Osteoblast (primary cell): ENCODE results near the gene DNAI4. TPM values are rescaled to one million over a fixed set of nuclear protein-coding genes. Genes with fewer than 3 reads are reported as not detected.
A peak's percentile ranks its signal among the peaks of the same experiment; 100 is the strongest.

Source experiments
- DNase-seq: peaks from one replicate; pipeline ENCODE4 v3.0.0; 2011; ENCODE audit warnings: low spot score, mixed read lengths; ENCODE audit not compliant: insufficient read length; ENCODE audit errors: missing footprints
- H2AFZ ChIP-seq: 2 replicates; pipeline ENCODE4 v1.6.0; 2011; ENCODE audit warnings: mild to moderate bottlenecking, low read length
- H3K27ac ChIP-seq: 2 replicates; pipeline ENCODE4 v1.5.1; 2011; ENCODE audit warnings: mild to moderate bottlenecking, low read depth, low read length, moderate library complexity
- H3K27me3 ChIP-seq: 2 replicates; pipeline ENCODE4 v1.6.0; 2012; ENCODE audit warnings: mild to moderate bottlenecking, control low read depth, inconsistent platforms, low read length, moderate library complexity; ENCODE audit not compliant: insufficient read depth
- H3K36me3 ChIP-seq: 2 replicates; pipeline ENCODE4 v1.5.1; 2011; ENCODE audit warnings: mild to moderate bottlenecking, low read length, control low read depth, moderate library complexity; ENCODE audit not compliant: insufficient read depth
- H3K4me1 ChIP-seq: 2 replicates; pipeline ENCODE4 v1.5.1; 2011; ENCODE audit warnings: mild to moderate bottlenecking, low read length, control low read depth, moderate library complexity; ENCODE audit not compliant: insufficient read depth
- H3K4me2 ChIP-seq: 2 replicates; pipeline ENCODE4 v1.6.0; 2011; ENCODE audit warnings: mild to moderate bottlenecking, low read length; ENCODE audit not compliant: insufficient read depth
- H3K4me3 ChIP-seq: fragments of 200-600 bp; sonication (generic); 3 replicates; pipeline ENCODE4 v1.5.1; 2012; ENCODE audit warnings: mild to moderate bottlenecking, low read length, inconsistent platforms; ENCODE audit not compliant: insufficient read depth
- H3K79me2 ChIP-seq: 2 replicates; pipeline ENCODE4 v1.6.0; 2012; ENCODE audit warnings: mild to moderate bottlenecking, low read length, control low read depth, inconsistent platforms; ENCODE audit not compliant: insufficient read depth
- H3K9me3 ChIP-seq: 2 replicates; pipeline ENCODE4 v1.5.1; 2011; ENCODE audit warnings: low read depth, low read length, control low read depth
- H4K20me1 ChIP-seq: 2 replicates; pipeline ENCODE4 v1.6.0; 2012; ENCODE audit warnings: mild to moderate bottlenecking, low read length, control low read depth; ENCODE audit not compliant: insufficient read depth
- CTCF ChIP-seq: IDR thresholded peaks from 2 replicates; pipeline ENCODE4 v1.5.1; 2011; ENCODE audit warnings: mild to moderate bottlenecking, low read depth, low read length, moderate library complexity; ENCODE audit errors: extremely low read depth
- total RNA-seq: library from RNA; depleted of rRNA; stranded (reverse); fragments of >200 nt; gene quantifications from 2 replicates; pipeline ENCODE4 v1.2.3, GENCODE V29; 2012

The DNAI4 gene
- total RNA-seq, 1 donor: 12.7 TPM

GRCh38 chr1:66931590-66931989 lies 6.9 kb upstream of the DNAI4 start:
- H3K27me3 ChIP-seq: no peaks in the 10 kb centered on the region
- no peak overlapping the region for H2AFZ ChIP-seq
- peaks cover 11% of the 10 kb centered on the region for H4K20me1 ChIP-seq
- peak overlapping the region; percentile 90 for H3K27ac ChIP-seq
- TF ChIP-seq CTCF: no peak
- H3K79me2 ChIP-seq: peaks cover 87% of the 10 kb centered on the region
- H3K9me3 ChIP-seq: no peaks in the 10 kb centered on the region
- DNase-seq: peak; percentile 5
- peak overlapping the region; percentile 89 for H3K4me2 ChIP-seq
- peaks cover under 1% of the 10 kb centered on the region for H3K36me3 ChIP-seq
- peaks cover 47% of the 10 kb centered on the region for H3K4me1 ChIP-seq
- H3K4me3 ChIP-seq: peak overlapping the region; percentile 89

- H3K4me3 ChIP-seq: peak overlapping the region; percentile 89
Observed at GRCh38 chr1:66930823-66931174, 6.1 kb upstream of the DNAI4 start.

GRCh38 chr1:66929999-66930822 lies 5.6 kb upstream of the DNAI4 start:
- H3K79me2 ChIP-seq: peaks cover 83% of the 10 kb centered on the region

More at GRCh38 chr1:66930823-66931174, 6.1 kb upstream of the DNAI4 start:
- Histone ChIP-seq H4K20me1 (peaks cover 12% of the 10 kb centered on the region), H3K9me3 (no peaks in the 10 kb centered on the region), H3K79me2 (peaks cover 87% of the 10 kb centered on the region), H2AFZ (peak overlapping the region; percentile 73), H3K36me3 (peaks cover 4% of the 10 kb centered on the region), H3K27me3 (no peaks in the 10 kb centered on the region), H3K4me2 (peak overlapping the region; percentile 89), H3K27ac (peak overlapping the region; percentile 90), H3K4me1 (peaks cover 54% of the 10 kb centered on the region)
- TF ChIP-seq CTCF: no peak
- no peak for DNase-seq

More at GRCh38 chr1:66929999-66930822, 5.6 kb upstream of the DNAI4 start:
- Histone ChIP-seq H4K20me1 (peaks cover 17% of the 10 kb centered on the region), H2AFZ (peak overlapping the region; percentile 74), H3K36me3 (peaks cover 4% of the 10 kb centered on the region), H3K9me3 (no peaks in the 10 kb centered on the region), H3K4me1 (peaks cover 58% of the 10 kb centered on the region), H3K4me2 (peak overlapping the region; percentile 89), H3K27ac (peak overlapping the region; percentile 90), H3K27me3 (no peaks in the 10 kb centered on the region), H3K4me3 (peak overlapping the region; percentile 89)
- DNase-seq: peak; percentile 95
- no peak for TF ChIP-seq CTCF
